Activated CD4-positive, alpha-beta T cell treated with anti-CD3 and anti-CD28 coated beads, Interleukin-2, amount 50 U/mL, for 24 hours (primary cell): Measurements from ENCODE around the gene THBS3.
"Not testable (repeated sequence)": the region's sequence is repeated elsewhere in the genome, so short reads cannot be mapped to it uniquely, and the experiment has no call there.

Experiments
- DNase-seq, 2 donors: peaks; one replicate each; pipeline ENCODE4 v3.0.0-alpha.2; 2020; ENCODE audit warnings: low read depth in 1 of 2, low spot score in 1 of 2

THBS3 gene

GRCh38 chr1:155175281-155175926 lies 32.3 kb downstream of the THBS3 start:
- no peak for DNase-seq

GRCh38 chr1:155174324-155175280 lies 33.1 kb downstream of the THBS3 start:
- DNase-seq: peak in 1 of 2 donors; percentile 32

DNA sequence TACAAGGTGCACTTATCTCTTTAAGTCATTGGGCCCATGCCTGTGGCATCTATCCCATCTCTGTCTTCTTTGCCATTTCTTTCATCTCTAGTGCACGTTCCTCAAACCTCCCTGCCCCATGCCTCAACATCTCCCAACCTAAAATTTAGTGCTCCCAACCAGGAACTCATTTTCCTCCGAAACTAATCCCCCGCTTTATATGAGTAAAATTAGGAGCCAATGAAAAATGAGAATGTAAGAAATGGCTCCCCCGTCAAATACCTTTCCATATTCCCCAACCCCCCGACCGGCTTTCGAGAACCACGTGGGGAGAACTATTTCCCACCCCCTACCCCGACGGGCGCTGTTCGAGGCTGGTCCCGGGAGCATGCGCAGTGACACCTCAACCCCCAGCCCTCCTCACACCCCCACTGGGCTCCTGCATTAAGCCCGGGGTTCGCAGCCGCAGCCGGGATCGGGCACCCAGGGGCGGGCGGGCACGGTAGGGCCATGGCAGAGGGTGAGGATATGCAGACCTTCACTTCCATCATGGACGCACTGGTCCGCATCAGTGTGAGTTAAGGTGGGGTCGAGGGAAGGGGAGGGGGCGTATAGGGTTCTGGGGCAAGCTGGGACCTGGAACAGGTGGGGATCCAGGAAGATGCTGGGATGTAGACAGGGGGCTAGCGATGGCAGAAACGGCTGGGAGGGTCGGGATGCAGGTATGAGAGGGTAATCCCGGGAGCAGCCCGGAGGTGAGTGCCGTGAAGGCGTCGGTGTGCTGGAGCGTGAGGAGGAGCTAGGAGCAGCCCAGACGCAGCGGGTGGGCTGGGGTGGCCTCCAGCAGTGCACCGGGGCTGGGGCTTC lies 34.0 kb downstream of the THBS3 start, which contains the start of gene TRIM46:
Gene TRIM46 (plus strand): TSS at position 372 of the 846 bp plus-strand sequence. CDS start 118 bp downstream, at position 490.
- DNase-seq: peak; percentile 44 to 69

GRCh38 chr1:155172732-155173477 lies 34.8 kb downstream of the THBS3 start, which contains the start of gene KRTCAP2:
TSS of gene KRTCAP2 (minus strand) at chr1:155173304. CDS start at chr1:155173224, 80 bp downstream.
- DNase-seq: peak; percentile 86 to 93

GRCh38 chr1:155171836-155172731 lies 35.6 kb downstream of the THBS3 start:
- DNase-seq: no peak

GRCh38 chr1:155170806-155171205 lies 36.9 kb downstream of the THBS3 start:
- DNase-seq: no peak

DNA sequence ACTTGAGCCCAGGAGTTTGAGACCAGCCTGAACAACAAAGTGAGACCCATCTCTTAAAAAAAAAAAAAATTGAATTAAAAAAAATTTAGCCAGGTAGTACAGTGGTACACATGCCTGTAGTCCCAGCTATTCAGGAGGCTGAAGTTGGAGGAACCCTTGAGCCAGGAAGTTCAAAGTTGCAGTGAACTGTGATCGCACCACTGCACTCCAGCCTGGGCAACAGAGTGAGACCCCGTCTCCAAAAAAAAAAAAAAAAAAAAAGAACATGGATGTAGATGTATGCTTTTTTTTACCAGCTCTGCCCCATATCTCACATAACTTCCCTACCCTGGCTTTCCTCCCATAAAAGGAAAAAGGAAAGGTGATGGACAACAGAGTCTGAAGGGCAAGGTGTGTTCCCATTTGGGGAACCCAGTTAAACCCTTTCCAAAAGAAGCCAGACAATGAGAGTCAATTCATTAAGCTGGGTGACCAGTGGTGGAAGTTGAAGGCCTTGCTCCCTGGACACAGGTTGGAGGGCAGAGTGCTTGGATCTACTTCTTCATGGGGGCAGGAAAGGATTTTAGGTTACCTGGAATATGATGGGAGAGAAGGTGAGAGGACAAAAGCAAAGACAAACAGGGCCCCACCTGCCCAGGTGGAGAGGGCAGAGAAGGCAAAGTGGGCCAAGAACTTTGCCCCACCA lies 37.5 kb downstream of the THBS3 start:
- DNase-seq: no peak

- DNase-seq: no peak
These were observed 38.2 kb downstream of the THBS3 start for GRCh38 chr1:155169541-155169940.

- DNase-seq: no peak
These were observed 39.1 kb downstream of the THBS3 start for GRCh38 chr1:155168456-155169210.

DNA sequence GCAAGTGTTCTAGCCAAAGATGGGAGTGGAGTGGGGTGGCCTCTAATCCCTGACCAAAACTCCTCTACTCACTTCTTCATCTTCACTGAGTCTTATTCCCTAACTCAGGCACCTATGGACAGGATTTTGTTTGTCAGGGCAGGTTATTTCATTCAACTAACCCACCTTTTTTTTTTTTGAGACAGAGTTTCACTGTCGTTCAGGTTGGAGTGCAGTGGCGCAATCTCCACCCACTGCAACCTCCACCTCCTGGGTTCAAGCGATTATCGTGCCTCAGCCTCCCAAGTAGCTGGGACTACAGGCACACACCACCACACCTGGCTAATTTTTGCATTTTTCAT lies 39.6 kb downstream of the THBS3 start:
- not testable (repeated sequence) for DNase-seq

GRCh38 chr1:155167166-155168104 lies 40.3 kb downstream of the THBS3 start:
- DNase-seq: peak; percentile 78 to 84

GRCh38 chr1:155166471-155167165 lies 41.1 kb downstream of the THBS3 start:
- no peak for DNase-seq

DNA sequence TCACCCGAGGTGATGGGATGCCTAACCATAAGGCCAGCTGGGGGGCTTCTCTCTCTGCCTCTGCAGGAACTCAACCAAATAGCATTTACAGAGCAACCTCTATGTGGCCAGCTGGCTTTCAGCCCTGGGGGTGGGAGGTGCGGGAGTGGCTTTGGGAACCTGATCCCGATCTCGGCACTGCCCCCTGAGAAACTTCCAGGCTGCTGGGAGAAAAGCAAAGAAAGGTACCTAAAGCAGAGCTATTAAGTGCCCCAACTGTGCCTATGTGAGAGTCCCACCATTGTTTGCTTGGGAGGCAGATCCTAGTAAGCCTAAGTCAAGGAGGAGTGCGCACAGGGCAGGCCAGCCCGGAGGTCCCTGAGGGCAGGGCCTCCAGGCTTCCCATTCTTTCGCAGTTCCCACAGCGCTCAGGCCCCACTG lies 41.6 kb downstream of the THBS3 start:
- no peak for DNase-seq

DNA sequence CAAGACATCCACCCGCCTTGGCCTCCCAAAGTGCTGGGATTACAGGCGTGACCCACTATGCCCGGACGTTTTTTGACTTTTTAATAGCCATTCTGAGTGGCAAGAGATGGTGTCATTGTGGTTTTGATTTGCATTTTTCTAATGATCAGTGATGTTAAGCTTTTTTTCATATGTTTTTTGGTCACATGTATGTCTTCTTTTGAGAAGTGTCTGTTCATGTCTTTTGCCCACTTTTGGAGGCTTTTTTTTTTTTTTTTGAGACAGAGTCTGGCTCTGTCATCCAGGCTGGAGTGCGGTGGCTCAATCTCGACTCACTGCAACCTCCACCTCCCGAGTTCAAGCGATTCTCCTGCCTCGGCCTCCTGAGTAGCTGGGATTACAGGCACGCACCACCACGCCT lies 43.1 kb downstream of the THBS3 start:
- not testable (repeated sequence) for DNase-seq

GRCh38 chr1:155163785-155164184 lies 43.9 kb downstream of the THBS3 start:
- not testable (repeated sequence) for DNase-seq

GRCh38 chr1:155162631-155163030 lies 45.1 kb downstream of the THBS3 start:
- DNase-seq: not testable (repeated sequence)
